GM21717 (cell line): ENCODE results near the gene BAIAP2.
"Not testable (repeated sequence)": the region's sequence is repeated elsewhere in the genome, so short reads cannot be mapped to it uniquely, and the experiment has no call there.

Source experiments
- ATAC-seq: cut with Tn5 transposase; IDR thresholded peaks from one replicate; pipeline ENCODE4 v1.9.1; 2021; ENCODE audit warnings: mild to moderate bottlenecking, moderate library complexity; ENCODE audit not compliant: unreplicated experiment

The BAIAP2 gene

GRCh38 chr17:81065500-81065899 is 30.5 kb downstream of the BAIAP2 start:
- ATAC-seq = no peak

- no peak for ATAC-seq
Measured at GRCh38 chr17:81066072-81066471, 31.1 kb downstream of the BAIAP2 start.

DNA sequence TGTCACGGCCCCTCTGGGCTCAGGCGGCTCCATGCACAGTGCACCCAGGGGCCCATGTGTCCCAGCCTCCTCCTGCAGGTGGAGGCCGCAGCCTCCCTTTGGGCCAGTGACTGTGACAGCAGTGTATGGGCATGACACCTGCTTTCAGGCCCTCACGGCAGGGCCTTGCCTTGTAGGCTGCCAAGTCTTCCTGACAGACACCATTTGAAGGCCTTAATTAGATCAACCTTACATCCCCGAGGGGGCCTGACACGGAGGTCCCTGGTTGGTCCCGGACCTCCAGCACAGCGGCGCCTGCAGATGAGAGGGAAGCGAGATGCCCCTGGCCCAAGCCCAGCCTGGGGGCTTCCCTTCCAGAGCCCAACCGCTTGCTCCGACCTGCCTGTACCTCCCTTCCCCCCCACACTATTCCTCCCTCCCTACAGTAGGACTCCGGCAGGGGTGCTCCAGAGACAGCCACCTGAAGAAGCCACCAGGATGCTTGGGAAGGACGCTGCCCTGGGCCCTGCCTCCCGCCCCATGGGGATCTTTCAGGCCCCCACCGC is 31.9 kb downstream of the BAIAP2 start:
- no peak for ATAC-seq

GRCh38 chr17:81067391-81067811 is 32.5 kb downstream of the BAIAP2 start:
- ATAC-seq = no peak

DNA sequence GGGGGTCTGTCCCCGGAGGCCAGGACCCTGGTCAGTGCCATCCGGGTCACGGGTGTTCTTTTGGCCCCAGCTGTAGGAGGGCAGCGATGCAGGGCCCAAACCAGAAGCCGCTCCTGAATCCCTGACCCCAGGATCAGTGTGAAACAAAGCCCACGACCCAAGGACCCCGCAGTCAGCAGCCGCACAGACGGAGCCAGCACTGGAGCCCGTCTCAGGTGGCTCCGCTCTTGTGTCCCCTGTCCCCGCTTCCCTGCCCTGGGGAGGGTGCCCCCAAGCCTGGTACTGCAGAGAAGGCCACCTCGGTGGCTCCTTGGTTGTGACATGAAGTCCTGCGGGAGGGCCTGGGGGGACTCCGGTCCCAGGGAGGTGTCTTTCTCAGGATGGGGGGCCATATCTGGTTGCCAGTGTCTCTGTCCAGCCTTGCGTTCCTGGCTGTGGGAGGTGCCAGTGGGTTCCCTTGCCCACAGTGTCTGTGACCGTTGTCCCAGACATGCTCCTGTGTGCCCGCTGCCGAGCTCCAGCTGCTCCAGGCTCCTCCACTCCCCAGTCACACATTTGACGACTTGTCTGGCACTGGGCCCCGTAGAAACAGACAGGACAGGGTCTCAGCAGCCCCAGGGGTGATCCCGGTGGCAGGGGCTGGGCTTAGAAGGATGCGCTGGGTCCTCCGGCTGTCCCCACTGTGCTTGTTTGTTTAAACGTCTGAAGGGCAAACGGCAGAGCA is 33.6 kb downstream of the BAIAP2 start:
- no peak for ATAC-seq

GRCh38 chr17:81069135-81069645 is 34.2 kb downstream of the BAIAP2 start:
- no peak for ATAC-seq

DNA sequence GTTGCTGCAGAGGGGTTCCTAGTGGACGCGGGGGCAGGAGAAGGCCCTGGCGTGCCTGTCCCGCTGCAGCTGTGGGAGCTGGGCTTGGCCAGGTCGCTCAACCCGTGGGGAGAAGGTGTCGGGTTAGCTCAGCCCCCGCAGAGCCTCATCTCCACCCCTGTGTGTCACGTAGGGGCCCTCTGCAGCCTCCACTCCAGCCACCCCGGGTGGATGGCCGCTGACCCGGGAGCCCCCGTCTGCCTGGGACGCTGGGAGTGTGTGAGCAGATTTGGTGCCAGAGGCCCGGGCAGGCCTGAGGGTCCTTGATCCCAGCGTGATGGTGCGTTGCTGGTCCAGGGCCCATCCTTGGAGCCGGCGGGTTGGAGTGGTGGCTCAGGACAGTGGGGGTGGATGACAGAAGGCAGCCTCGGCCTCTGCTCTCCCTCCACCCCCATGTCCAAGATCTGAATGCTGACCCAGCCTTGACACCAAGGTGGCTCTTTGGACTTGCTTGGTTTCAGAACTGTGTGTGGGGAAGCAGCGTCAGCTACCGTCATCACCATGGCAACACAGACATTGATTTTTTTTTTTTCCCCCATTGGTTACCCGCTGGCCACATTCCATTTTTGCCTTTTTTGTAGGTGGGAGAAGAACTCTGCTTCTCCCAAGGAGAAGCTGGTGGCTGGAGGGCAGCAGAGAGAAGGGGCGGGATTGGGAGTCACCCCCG is 35.7 kb downstream of the BAIAP2 start:
- no peak for ATAC-seq

- no peak for ATAC-seq
Measured at GRCh38 chr17:81071761-81072741, 37.1 kb downstream of the BAIAP2 start.

- ATAC-seq = no peak
Measured at GRCh38 chr17:81073967-81074839, 39.3 kb downstream of the BAIAP2 start.

DNA sequence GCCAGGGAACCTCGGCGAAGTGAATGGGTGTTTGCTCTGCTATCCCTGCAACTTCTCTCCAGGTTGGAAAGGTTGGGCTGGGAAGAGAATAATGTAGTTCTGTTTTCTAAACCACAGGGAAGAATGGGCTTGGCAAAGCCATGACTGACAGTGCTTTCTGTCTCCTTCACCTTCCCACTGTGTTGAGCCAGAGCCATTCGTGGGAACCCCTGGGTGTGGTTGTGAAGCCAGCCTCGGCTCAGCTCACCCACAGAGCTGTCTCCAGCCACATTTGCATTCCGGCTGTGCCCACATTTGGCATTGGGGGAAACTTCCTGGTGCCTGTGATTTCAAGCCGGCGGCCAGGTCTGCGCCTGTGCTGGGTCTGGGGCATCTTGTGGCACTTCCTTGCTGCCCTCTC is 39.9 kb downstream of the BAIAP2 start:
- no peak for ATAC-seq

DNA sequence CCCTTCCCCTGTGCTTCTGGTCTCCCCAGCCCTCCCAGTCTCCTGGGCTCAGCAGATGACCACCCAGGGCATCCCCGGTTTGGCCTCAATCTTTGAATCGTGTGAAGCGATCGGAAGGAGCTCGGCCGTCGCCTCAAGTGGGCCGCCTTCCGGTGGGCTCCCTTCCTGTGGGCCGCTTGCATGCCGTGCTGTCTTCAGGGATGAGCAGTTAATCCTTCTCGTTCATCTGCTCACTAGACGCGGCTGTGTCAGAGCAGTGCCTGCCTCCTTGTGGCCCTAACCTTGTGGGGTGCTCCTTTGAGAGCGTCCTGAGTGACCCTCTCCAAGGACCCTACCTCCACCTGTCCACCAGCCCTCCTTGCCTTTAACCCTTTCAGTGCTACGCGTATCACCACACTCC is 40.4 kb downstream of the BAIAP2 start:
- ATAC-seq = no peak

DNA sequence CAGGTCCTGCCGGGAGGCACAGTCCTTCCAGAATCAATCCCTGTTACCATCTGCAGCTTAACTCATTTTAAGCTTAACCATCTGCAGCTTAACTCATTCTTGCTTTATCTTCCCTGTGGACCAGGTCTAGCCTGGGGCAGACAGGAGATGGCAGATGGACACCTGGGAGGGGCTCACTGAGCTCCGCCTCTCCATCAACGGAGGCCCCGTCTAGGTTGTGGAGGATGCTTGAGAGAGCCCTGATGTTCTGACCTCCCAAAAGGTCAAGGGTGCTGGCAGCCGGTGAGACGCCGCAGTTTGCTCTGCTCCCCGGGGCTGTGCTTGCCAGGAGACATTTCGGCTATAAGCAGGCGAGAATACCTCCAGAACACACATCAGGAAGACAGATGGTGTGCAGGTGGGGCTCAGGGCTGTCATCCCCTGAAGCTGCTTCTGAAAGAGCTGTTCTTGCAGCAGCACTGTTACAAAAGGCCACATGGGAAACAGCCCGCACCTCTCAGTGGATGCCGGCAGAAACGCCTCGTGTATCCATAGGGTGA is 41.3 kb downstream of the BAIAP2 start:
- no peak for ATAC-seq

DNA sequence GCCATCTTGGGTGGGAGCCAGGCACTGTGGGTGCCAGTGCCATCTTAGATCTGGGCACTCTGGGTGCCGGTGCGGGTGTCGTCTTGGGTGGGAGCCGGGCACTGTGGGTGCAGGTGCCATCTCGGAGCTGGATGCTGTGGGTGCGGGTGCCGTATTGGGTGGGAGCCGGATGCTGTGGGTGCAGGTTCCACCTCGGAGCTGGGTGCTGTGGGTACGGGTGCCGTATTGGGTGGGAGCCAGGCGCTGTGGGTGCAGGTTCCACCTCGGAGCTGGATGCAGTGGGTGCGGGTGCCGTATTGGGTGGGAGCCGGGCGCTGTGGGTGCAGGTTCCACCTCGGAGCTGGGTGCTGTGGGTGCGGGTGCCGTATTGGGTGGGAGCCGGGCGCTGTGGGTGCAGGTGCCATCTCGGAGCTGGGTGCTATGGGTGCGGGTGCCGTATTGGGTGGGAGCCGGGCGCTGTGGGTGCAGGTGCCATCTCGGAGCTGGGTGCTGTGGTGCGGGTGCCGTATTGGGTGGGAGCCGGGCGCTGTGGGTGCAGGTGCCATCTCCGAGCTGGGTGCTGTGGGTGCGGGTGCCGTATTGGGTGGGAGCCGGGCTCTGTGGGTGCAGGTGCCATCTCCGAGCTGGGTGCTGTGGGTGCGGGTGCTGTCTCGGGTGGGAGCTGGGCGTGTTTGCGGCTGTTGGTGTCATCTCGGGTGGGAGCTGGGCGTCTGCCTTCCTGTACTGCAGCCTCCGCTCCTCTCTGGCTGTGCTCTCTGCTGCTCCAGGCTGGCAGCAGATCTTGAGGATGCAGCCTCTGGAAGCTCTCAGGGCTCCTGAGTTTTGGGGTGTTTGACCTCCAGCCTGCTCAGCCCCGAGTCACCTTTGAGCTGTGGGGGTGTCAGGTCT is 43.3 kb downstream of the BAIAP2 start:
- not testable (repeated sequence) for ATAC-seq

DNA sequence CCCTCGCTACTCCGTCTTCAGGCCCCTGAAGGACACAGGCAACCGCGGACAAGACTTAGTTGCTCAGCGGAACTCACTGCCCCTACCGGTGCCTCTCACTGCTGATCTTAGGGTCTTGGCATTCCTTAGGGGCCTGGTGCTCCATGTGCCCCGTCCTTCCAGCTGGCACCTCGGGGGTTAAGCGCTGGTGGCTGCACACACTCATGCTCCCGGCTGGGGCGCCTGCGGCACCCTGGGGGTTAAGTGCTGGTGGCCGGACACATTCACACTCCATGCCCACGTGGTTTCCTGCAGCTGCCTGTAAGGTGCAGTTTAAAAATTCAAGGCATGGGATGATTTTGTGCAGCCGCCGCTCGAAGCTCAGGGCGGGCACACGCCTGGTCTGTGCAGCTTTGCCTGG is 45.1 kb downstream of the BAIAP2 start:
- no peak for ATAC-seq

DNA sequence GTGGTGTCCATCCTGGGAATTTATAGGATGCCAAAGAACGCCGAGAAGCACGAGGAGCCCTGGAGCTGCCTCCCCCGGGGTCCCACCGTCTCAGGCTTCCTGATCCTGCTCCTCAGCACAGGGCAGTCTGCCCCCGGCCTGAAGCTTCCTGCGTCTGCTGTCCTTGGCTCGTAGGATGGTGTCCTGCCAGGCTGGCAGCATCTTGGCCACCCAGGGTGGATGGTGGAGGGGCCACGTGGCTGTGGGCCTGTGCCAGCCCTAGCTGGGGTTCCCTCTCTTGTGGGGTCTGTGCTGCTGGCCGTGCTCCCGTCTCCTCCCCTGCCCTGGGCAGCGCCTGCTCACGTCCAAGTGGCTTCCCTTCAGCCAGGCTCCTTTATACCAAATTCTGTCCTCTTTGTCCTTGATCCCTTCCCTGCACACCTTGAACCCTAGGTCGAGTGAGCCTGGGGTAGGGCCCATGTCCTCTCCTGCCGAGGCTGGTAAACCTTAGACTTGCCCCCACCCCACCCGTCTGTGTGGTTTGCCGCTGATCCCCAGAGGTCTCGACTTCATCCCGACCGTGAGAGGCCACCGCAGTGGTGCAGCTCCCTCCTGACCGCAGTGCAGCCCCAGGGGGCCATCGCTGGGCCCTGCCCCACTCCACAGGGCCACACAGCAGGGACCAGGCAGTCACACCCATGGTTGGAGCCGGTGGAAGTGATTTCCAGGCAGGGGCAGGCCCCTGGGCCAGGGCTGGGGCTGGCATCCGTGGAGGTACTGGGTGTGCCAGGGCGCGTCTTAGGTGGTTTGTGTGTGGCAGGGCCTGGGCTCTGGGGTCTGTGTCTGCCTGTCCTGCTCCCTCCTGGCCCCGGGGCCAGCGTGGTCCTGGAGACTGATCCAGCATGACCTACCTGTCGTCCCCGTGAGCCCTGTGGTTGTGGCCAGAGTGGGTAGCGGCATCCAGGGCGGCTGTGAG is 46.5 kb downstream of the BAIAP2 start:
- no peak for ATAC-seq

- ATAC-seq = no peak
Measured at GRCh38 chr17:81082177-81083073, 47.5 kb downstream of the BAIAP2 start.
